Heart left ventricle (tissue), 13 donors: ENCODE data around the gene DOCK2.

Experiments used
- CTCF ChIP-seq, 12 donors: fragments of 200-600 bp; sonication (generic) in 4 of 12; IDR thresholded peaks; one replicate each; pipeline versions ENCODE4 v1.5.0 to v1.8.0; 2018 to 2022; ENCODE audit warnings: antibody characterized with exemption in 12 of 12, mild to moderate bottlenecking in 5 of 12
- POLR2A ChIP-seq, 2 donors: fragments of 450-650 bp; IDR thresholded peaks; one replicate each; pipeline ENCODE4 v1.6.1; 2017; ENCODE audit warnings: antibody characterized with exemption in 2 of 2, mild to moderate bottlenecking in 2 of 2, moderate library complexity in 2 of 2
- donor health status: ischemic (EF 13 %, LVEDD 7.1; RV severe dilation, severe dysfunction).
- donor health status: DM: no; HTN: yes; CAD: no.
- donor health status: DM: no; HTN: no; CAD: no.
- donor health status: ischemic (EF 25% LVEDD 6.9; RV normal size, moderate dysfunction).
- donor health status: ischemic (EF 25% LVEDD 5.7; RV mildly dilated, moderate dysfunction).
- donor health status: ischemic (EF 35%, LVEDD 5.7; RV mildly dilated, moderate dysfunction).
- donor health status: nonischemic (EF 11% LVEDD 7.7; RV severe dilation, severe dysfunction).
- donor health status: DM: yes; HTN: yes; CAD: no.
- donor health status: PGD.
- donor health status: ischemic (EF 29% LVEDD 5.4; RV normal size, mild dysfunction).
- donor health status: nonischemic (EF 23%, LVEDD 6.1; RV moderate dilation, normal function).

- TF ChIP-seq CTCF (IDR thresholded peaks at IDR 0.05) (no peak), POLR2A (IDR thresholded peaks at IDR 0.05) (no peak)
Observed at GRCh38 chr5:170055606-170056005, 418.5 kb downstream of the DOCK2 start.
